ENCODE data around the gene LRP4.

GRCh38 chr11:46850829-46851380 lies 67.4 kb downstream of the LRP4 start:
- TF ChIP-seq POLR2A (IDR thresholded peaks at IDR 0.05) (no peak), CTCF (IDR thresholded peaks at IDR 0.05) (no peak)

All from body of pancreas (tissue), 4 donors.